Medulla oblongata (tissue), 1 donor: ENCODE measurements around the gene FGD3.

Experiments
- DNase-seq: peaks from one replicate; pipeline ENCODE4 v3.0.0-alpha.2; 2015; ENCODE audit errors: extremely low spot score

Gene FGD3

GRCh38 chr9:92954886-92955285, 7.6 kb downstream of the FGD3 start:
- no peak for DNase-seq

GRCh38 chr9:92960561-92961290, 13.4 kb downstream of the FGD3 start:
- no peak for DNase-seq

GRCh38 chr9:92961627-92962302, 14.4 kb downstream of the FGD3 start:
- DNase-seq, result no peak

GRCh38 chr9:92962303-92962649, 15.0 kb downstream of the FGD3 start:
- no peak for DNase-seq

GRCh38 chr9:92962846-92963245, 15.5 kb downstream of the FGD3 start:
- no peak for DNase-seq

- DNase-seq, result peak; percentile 68
These were observed 16.7 kb downstream of the FGD3 start for GRCh38 chr9:92963831-92964606.

GRCh38 chr9:92964607-92965060, 17.3 kb downstream of the FGD3 start:
- no peak for DNase-seq

GRCh38 chr9:92965061-92965758, 17.9 kb downstream of the FGD3 start:
- no peak for DNase-seq

- DNase-seq, result no peak
These were observed 18.6 kb downstream of the FGD3 start for GRCh38 chr9:92965759-92966517.

GRCh38 chr9:92966518-92966800, 19.1 kb downstream of the FGD3 start:
- DNase-seq, result no peak

- no peak for DNase-seq
These were observed 20.8 kb downstream of the FGD3 start for GRCh38 chr9:92968081-92968480.

GRCh38 chr9:92969516-92970466, 22.5 kb downstream of the FGD3 start:
- DNase-seq, result no peak

- DNase-seq, result peak; percentile 62
These were observed 23.2 kb downstream of the FGD3 start for GRCh38 chr9:92970467-92970923.

GRCh38 chr9:92971121-92971520, 23.8 kb downstream of the FGD3 start:
- no peak for DNase-seq

- no peak for DNase-seq
These were observed 24.5 kb downstream of the FGD3 start for GRCh38 chr9:92971776-92972175.

GRCh38 chr9:92973700-92974099, 26.4 kb downstream of the FGD3 start:
- no peak for DNase-seq

- DNase-seq, result no peak
These were observed 26.9 kb downstream of the FGD3 start for GRCh38 chr9:92974161-92974661.

GRCh38 chr9:92974761-92975755, 27.7 kb downstream of the FGD3 start:
- DNase-seq, result no peak

GRCh38 chr9:92976431-92976830, 29.1 kb downstream of the FGD3 start:
- no peak for DNase-seq
